Peyer's patch (tissue), 4 donors: Measurements from ENCODE around the gene ACSL6. TPM values are rescaled to one million over a fixed set of nuclear protein-coding genes. Genes with fewer than 3 reads are reported as not detected.
A peak's percentile ranks its signal among the peaks of the same experiment; 100 is the strongest.

Source experiments
- DNase-seq, 3 donors: peaks; one replicate each; pipeline ENCODE4 v3.0.0-alpha.2; 2017 to 2019
- H3K27ac ChIP-seq, 4 donors: fragments of 200-600 bp; sonication (generic); one replicate each; pipeline ENCODE4 v1.5.1; 2016 to 2019
- H3K27me3 ChIP-seq, 2 donors: fragments of 200-600 bp; sonication (generic); one replicate each; pipeline ENCODE4 v1.5.1; 2019
- H3K36me3 ChIP-seq, 3 donors: fragments of 200-600 bp; sonication (generic); one replicate each; pipeline ENCODE4 v1.5.1; 2016 to 2019
- H3K4me1 ChIP-seq, 4 donors: fragments of 200-600 bp; sonication (generic); one replicate each; pipeline ENCODE4 v1.5.1; 2016 to 2019
- H3K4me3 ChIP-seq, 4 donors: fragments of 200-600 bp; sonication (generic); 1 replicate in 3 of 4; 2 replicates in 1 of 4; pipeline ENCODE4 v1.5.1; 2016 to 2019; ENCODE audit warnings: mild to moderate bottlenecking in 1 of 4
- H3K9me3 ChIP-seq, 4 donors: fragments of 200-600 bp; sonication (generic); one replicate each; pipeline ENCODE4 v1.5.1; 2016 to 2019; ENCODE audit warnings: mild to moderate bottlenecking in 1 of 4
- CTCF ChIP-seq, 6 experiments: fragments of 450-650 bp in 4 of 6; fragments of 200-600 bp in 2 of 6; sonication (generic) in 1 of 6; IDR thresholded peaks; one replicate each; pipeline ENCODE4 v1.5.1; 2017 to 2019; ENCODE audit warnings: antibody characterized with exemption in 6 of 6, mild to moderate bottlenecking in 3 of 6, moderate library complexity in 1 of 6
- POLR2A ChIP-seq, 2 donors: fragments of 450-650 bp; IDR thresholded peaks; one replicate each; pipeline ENCODE4 v1.5.1; 2017; ENCODE audit warnings: antibody characterized with exemption in 2 of 2, mild to moderate bottlenecking in 2 of 2, moderate library complexity in 2 of 2
- total RNA-seq, 4 donors: library from RNA; depleted of rRNA; stranded (reverse); fragments of >200 nt; gene quantifications; one replicate each; pipeline ENCODE4 v1.1.0, GENCODE V29; 2016

Gene ACSL6
- total RNA-seq, 4 donors from 2014 or later = 1.1 to 12.4 (median 7.4) TPM; not detected in 1

GRCh38 chr5:132012371-132013005 is 1.0 kb upstream of the ACSL6 start:
- Histone ChIP-seq H3K4me3 (no peak overlapping the region), H3K4me1 (peaks cover 0 to 11% (median 5%) of the 10 kb centered on the region in 4 donors), H3K27ac (no peak overlapping the region), H3K36me3 (no peaks in the 10 kb centered on the region), H3K9me3 (peaks cover 0 to 3% (median 0%) of the 10 kb centered on the region in 4 donors), H3K27me3 (peaks cover 0 to 11% of the 10 kb centered on the region in 2 donors)
- TF ChIP-seq CTCF (IDR thresholded peaks at IDR 0.05) (no peak), POLR2A (IDR thresholded peaks at IDR 0.05) (no peak)
- peak; percentile 15 to 44 (median 43) for DNase-seq

GRCh38 chr5:132010989-132011621 is 353 bp downstream of the ACSL6 start:
- no peak overlapping the region for H3K27ac ChIP-seq
- H3K27me3 ChIP-seq = peaks cover 0 to 11% of the 10 kb centered on the region in 2 donors
- DNase-seq = peak in 1 of 3 donors; percentile 46
- H3K9me3 ChIP-seq = peaks cover 0 to 3% (median 0%) of the 10 kb centered on the region in 4 donors
- peak overlapping the region; percentile 45 to 82 (median 64) for H3K4me3 ChIP-seq
- H3K36me3 ChIP-seq = no peaks in the 10 kb centered on the region
- peaks cover 0 to 11% (median 5%) of the 10 kb centered on the region in 4 donors for H3K4me1 ChIP-seq
- TF ChIP-seq POLR2A (IDR thresholded peaks at IDR 0.05) = no peak
- no peak for TF ChIP-seq CTCF (IDR thresholded peaks at IDR 0.05)

- peaks cover 0 to 11% (median 5%) of the 10 kb centered on the region in 4 donors for H3K4me1 ChIP-seq
- peak in 1 of 3 donors; percentile 39 for DNase-seq
- H3K36me3 ChIP-seq = no peaks in the 10 kb centered on the region
- no peak overlapping the region for H3K4me3 ChIP-seq
- TF ChIP-seq CTCF (IDR thresholded peaks at IDR 0.05) = no peak
- no peak for TF ChIP-seq POLR2A (IDR thresholded peaks at IDR 0.05)
- H3K9me3 ChIP-seq = peaks cover 0 to 3% (median 0%) of the 10 kb centered on the region in 4 donors
- peaks cover 0 to 11% of the 10 kb centered on the region in 2 donors for H3K27me3 ChIP-seq
- no peak overlapping the region for H3K27ac ChIP-seq
Measured at GRCh38 chr5:132010645-132010988, 841 bp downstream of the ACSL6 start.

- H3K36me3 ChIP-seq = no peaks in the 10 kb centered on the region
- H3K27me3 ChIP-seq = peaks cover 0 to 11% of the 10 kb centered on the region in 2 donors
- H3K9me3 ChIP-seq = peaks cover 0 to 3% (median 0%) of the 10 kb centered on the region in 4 donors
- no peak overlapping the region for H3K4me3 ChIP-seq
- H3K4me1 ChIP-seq = peaks cover 0 to 11% (median 5%) of the 10 kb centered on the region in 4 donors
- no peak overlapping the region for H3K27ac ChIP-seq
- DNase-seq = peak in 2 of 3 donors; percentile 24 to 34
- no peak for TF ChIP-seq CTCF (IDR thresholded peaks at IDR 0.05)
- no peak for TF ChIP-seq POLR2A (IDR thresholded peaks at IDR 0.05)
Measured at GRCh38 chr5:132009706-132010405, 1.6 kb downstream of the ACSL6 start.

GRCh38 chr5:132008961-132009680 is 2.3 kb downstream of the ACSL6 start:
- Histone ChIP-seq H3K27me3 (peaks cover 0 to 11% of the 10 kb centered on the region in 2 donors), H3K4me1 (peaks cover 0 to 11% (median 5%) of the 10 kb centered on the region in 4 donors), H3K9me3 (peaks cover 0 to 3% (median 0%) of the 10 kb centered on the region in 4 donors), H3K36me3 (no peaks in the 10 kb centered on the region), H3K27ac (no peak overlapping the region), H3K4me3 (no peak overlapping the region)
- TF ChIP-seq CTCF (IDR thresholded peaks at IDR 0.05) (no peak), POLR2A (IDR thresholded peaks at IDR 0.05) (no peak)
- DNase-seq = peak in 2 of 3 donors; percentile 43
